Stimulated activated CD8-positive, alpha-beta memory T cell treated with anti-CD3 and anti-CD28 coated beads, Interleukin-4, amount 100 ng/mL, for 4 hours (primary cell): ENCODE results near the gene CORO2B.

ENCODE experiments used
- DNase-seq, 2 donors: peaks; one replicate each; pipeline ENCODE4 v3.0.0-alpha.2; 2020; ENCODE audit warnings: low read depth in 2 of 2, low spot score in 1 of 2

The CORO2B gene

GRCh38 chr15:68626283-68626682 lies 47.5 kb downstream of the CORO2B start:
- no peak for DNase-seq

- DNase-seq, result no peak
These were observed 47.9 kb downstream of the CORO2B start for GRCh38 chr15:68626739-68627138.

GRCh38 chr15:68627476-68627875 lies 48.7 kb downstream of the CORO2B start:
- no peak for DNase-seq

GRCh38 chr15:68627995-68628394 lies 49.2 kb downstream of the CORO2B start:
- DNase-seq, result no peak

GRCh38 chr15:68629519-68630210 lies 50.9 kb downstream of the CORO2B start:
- DNase-seq, result no peak

- DNase-seq, result no peak
These were observed 51.4 kb downstream of the CORO2B start for GRCh38 chr15:68630211-68630555.

GRCh38 chr15:68630836-68631235 lies 52.0 kb downstream of the CORO2B start:
- DNase-seq, result no peak

DNA sequence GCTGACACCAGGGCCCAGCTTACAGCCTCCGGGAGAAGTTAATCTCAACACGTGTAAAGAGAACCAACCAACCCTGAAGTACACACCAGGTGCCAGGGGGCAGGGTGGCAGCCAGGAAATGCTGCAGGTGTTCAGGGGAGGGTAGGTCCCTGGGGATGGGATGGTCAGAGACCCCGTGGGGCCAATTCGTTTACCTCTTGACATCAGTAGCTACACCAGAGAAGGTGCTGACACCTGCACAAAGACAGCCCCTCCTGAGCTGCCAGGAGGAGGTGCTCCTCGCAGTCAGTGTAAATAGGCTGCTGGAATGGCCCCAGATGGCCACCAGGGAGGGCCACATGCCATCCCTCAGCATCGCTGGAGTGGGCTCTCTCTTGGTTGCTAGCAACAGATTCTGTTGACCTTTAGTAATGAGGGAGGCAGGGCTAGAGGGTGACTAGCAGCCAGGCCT lies 52.8 kb downstream of the CORO2B start:
- DNase-seq, result no peak

DNA sequence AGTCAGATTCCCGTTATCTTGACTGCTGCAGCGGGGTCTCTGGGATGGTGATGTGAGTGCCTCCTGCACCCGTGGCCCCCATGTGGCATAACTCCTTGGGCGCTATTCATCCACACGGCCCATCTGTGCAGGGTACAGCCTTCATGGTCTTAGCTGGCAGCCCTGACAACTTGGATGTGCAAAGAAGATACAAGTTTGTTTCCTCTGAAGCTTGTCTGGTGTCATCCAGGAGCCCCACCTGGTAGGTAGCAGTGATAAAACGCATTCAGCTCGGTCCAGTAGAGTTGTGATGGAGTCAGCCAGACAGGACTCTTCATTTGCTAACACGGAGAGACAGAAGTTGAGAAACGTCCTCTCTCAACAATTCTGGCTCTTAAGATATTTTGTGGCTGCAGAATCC lies 53.3 kb downstream of the CORO2B start:
- no peak for DNase-seq

- DNase-seq, result no peak
These were observed 54.7 kb downstream of the CORO2B start for GRCh38 chr15:68633231-68634121.

- no peak for DNase-seq
These were observed 55.3 kb downstream of the CORO2B start for GRCh38 chr15:68634122-68634482.

GRCh38 chr15:68634531-68634930 lies 55.7 kb downstream of the CORO2B start:
- DNase-seq, result no peak

GRCh38 chr15:68635141-68635540 lies 56.3 kb downstream of the CORO2B start:
- no peak for DNase-seq

GRCh38 chr15:68636256-68636655 lies 57.5 kb downstream of the CORO2B start:
- no peak for DNase-seq

- DNase-seq, result no peak
These were observed 59.1 kb downstream of the CORO2B start for GRCh38 chr15:68637767-68638404.

- no peak for DNase-seq
These were observed 60.2 kb downstream of the CORO2B start for GRCh38 chr15:68638953-68639515.

DNA sequence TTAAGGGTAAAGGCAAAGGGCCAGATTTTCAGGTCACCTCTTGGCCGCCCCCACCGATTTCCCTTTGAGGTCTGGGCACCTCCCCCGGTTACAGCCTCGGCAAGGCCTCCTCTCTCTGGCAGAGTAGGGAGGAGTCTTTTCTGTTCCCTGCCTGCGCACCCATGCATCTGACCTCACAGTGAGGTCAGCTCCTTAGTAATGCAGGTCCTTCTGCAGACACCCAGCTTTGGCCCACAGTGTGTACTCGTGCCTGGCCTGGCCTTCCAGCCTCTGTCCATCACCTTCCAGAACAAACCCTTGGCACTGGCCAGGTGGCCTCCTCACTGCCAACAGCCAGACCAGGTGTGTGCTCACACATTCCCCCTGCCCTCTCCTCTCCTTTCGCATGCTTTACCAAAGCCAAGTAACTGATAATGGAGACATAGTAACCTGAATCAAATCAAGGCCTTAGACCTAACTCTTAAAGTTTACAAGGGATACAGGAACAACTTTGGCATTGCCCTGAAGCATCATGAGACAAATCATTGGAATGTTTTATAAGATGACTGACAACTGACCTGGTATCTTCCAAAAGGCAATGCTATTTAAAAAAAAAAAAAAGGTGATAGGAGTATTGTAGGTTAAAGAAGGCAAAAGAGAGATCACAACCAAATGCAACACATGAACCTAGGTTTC lies 61.3 kb downstream of the CORO2B start:
- DNase-seq, result no peak

DNA sequence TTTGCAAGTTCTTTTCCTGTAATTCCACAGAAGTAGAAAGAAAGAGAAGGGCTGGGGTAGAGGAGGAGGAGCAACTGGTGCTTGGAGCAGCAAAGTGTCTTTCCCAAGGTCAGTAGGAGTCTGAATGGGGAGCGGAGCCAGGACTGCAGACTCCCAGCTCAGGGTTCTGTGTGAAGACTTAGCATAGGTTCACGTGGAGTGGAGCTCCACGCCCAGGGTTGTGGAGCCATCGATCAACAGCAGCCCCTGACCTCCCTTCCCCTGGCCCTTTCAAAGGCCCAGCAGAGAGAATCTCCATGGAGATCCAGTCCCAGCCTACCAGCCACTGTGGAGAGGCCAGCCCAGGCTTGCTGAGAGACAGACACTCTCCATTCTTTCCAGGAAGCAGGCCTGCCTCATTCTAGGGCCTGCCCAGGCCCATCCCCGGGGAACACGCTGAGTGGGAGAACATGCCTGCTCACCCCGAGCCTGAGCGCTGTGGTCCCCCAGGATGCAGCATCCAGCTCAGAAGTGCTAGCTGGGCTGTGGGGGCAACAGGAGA lies 62.1 kb downstream of the CORO2B start:
- no peak for DNase-seq

DNA sequence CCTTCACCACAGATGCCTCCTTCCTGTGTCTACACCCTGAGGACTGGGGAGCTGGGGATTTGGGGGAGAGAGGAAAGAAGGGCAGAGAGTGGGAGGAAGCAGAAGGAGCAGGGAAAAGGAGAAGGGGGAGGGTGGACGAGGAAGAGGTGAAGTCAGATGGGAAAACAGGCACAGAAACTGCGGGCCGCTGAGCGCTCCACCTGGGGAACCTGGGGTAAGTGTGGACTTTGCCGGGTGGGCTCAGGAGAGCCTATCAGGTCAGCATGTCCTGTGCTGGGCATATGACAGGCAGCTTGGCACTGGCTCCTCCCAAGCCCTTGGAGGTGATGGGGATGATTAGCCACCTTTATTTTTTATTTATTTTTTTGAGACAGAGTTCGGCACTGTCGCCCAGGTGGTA lies 62.6 kb downstream of the CORO2B start:
- no peak for DNase-seq

DNA sequence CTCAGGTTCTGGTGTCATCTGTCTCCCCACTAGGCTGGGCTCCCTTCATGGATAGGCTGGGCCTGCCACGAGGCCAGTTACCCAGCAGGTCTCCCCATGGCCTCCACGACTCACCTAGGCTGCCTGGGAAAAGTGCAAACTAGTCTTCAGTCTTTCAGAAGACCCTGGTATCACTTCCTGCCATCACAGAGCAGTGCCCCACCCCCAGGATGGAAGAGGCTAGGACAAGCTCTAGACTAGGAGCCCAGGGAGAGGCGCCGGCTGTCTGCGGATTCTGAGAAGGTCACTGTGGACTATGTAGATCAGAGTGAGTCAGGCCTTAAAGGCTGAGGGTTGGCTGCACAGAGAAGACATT lies 63.7 kb downstream of the CORO2B start:
- no peak for DNase-seq

DNA sequence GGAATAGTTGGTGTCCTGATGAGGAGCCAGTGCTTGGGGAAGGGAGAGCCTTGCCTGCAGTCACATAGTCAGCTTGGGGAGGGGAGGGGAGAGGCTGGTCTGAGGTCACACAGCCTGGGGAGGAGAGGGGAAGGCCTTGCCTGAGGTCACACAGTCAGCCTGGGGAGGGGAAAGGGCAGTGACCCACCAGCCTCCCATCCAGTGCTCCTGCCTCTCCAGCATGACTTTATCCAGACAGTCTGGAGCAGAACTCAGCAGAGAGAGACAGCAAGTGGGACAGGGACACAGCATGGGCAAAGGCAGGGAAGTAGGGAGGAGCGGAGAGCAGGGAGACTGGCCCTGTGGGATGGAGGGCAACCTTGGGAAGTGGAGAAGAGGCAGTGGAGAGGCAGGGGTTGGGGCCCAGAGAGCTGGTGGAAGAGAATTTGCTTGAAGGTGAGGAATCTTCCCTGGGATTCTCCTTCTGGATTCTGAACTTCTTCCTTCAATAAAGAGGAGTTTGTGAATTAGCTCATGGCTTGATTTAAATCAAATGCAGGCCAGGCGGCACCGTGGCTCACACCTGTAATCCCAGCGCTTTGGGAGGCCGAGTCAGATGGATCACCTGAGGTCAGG lies 64.5 kb downstream of the CORO2B start:
- DNase-seq, result no peak
